GM18909 (cell line): ENCODE data around the gene FNDC3B.
"Not testable (repeated sequence)": the region's sequence is repeated elsewhere in the genome, so short reads cannot be mapped to it uniquely, and the experiment has no call there.

Experiments
- ATAC-seq: cut with Tn5 transposase; IDR thresholded peaks from one replicate; pipeline ENCODE4 v1.9.1; 2021; ENCODE audit warnings: mild to moderate bottlenecking; ENCODE audit not compliant: unreplicated experiment, poor library complexity

Gene FNDC3B

DNA sequence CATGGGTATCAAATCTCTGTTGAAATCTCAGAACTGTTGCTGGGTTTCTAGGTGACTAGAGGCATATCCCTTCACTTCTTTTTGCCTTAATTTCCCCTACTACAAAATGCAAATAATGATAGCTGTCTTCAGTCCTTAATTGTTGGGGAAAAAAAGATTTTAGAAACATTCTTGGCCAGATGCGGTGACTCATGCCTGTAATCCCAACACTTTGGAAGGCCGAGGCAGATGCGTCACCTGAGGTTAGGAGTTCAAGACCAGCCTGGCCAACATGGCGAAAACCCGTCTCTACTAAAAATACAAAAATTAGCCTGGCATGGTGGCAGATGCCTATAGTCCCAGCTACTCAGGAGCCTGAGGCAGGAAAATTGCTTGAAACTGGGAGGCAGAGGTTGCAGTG lies 329.2 kb downstream of the FNDC3B start:
- ATAC-seq = not testable (repeated sequence)

GRCh38 chr3:172369590-172370259 lies 330.3 kb downstream of the FNDC3B start:
- ATAC-seq = no peak

GRCh38 chr3:172370419-172370818 lies 331.0 kb downstream of the FNDC3B start:
- ATAC-seq = no peak

DNA sequence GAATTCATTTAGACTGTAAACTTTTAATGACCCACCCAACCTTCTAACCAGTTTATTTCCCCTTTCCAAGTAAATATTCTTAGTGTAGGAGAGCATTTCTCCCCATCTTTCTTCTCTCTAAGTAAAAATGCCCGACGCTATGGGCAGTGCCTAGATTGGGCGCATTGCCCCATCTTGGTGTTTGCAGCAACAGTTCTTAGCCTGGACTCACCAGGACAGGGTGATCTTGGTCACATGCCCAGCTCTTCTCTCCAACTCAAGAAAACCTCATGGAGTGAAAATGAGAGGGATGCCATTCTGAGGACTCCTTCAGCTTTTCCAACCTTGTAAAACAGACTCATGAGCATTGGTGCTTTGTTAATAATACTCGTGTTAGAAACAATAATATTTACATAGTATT lies 332.2 kb downstream of the FNDC3B start:
- ATAC-seq = no peak

GRCh38 chr3:172372895-172373294 lies 333.5 kb downstream of the FNDC3B start:
- no peak for ATAC-seq

- no peak for ATAC-seq
Observed at GRCh38 chr3:172373912-172374311, 334.5 kb downstream of the FNDC3B start.

DNA sequence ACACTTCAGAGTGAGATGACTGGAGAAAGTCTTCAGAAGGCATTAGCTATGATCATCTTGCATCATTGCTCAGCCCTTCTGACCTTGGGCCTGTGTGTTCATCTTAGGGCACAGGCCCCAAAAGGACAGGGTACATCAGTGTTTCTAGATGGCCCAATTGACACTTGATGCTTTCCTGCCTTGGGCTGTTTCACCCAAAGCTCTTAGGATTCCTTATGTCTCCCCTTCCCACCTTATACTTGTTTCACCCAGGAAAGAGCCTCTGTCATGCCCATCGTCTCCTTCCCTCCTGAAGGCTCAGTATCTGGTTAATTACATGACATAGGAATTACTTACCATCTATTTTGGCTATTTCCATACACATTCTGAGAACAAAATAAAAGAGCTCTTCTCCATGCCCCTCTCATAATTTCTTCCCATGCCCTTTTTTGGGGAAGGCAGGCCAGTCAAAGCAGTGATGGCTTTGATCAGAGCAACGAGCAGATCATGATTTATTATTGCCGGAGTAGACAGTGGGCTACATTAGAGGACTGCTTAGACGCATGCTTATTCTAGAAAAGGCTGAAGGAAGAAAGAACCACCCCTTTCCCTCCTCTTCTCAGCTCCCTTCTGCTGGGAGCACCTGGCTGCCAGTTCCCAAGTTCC lies 335.9 kb downstream of the FNDC3B start:
- no peak for ATAC-seq

GRCh38 chr3:172376402-172376801 lies 337.0 kb downstream of the FNDC3B start:
- no peak for ATAC-seq

- ATAC-seq = no peak
Observed at GRCh38 chr3:172376881-172377280, 337.5 kb downstream of the FNDC3B start.

- no peak for ATAC-seq
Observed at GRCh38 chr3:172378439-172378838, 339.1 kb downstream of the FNDC3B start.

DNA sequence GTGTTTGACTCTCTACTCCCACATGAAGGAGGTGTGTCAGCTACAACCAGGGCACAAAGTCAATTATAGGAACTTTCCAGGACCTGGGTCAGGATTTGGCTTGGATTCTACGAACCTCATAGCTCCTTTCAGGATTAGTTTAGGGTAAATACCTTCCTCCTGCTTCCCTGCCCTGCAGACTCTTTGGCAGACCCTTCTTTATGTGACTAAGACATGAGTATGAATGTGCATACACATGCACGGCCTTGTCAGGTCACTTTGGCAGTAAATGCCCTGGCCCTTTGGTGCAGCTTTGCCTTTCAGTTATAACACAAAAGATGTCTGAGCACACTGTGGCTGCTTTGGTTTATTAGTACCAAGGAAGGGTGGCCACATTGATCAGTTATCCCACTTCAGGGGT lies 340.0 kb downstream of the FNDC3B start:
- ATAC-seq = no peak

DNA sequence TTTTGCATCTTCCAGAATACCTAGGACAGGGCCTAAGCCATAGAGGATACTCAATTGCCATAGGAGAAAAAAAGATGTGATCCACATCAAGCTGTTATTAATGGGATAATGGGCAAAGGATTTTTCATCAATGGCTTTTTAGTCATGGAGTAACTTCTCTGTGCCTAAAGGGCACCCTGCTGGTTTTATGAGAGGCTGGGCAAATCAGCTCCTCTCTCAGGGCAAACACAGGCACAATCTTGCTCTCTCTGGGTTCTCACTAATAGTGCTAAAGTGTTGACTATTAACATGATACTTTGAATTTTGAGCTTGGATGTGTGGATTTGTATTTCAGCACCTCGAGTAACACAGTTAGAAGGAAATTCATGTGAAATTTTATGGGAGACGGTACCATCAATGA lies 341.3 kb downstream of the FNDC3B start:
- no peak for ATAC-seq

- no peak for ATAC-seq
Observed at GRCh38 chr3:172383306-172383796, 344.0 kb downstream of the FNDC3B start.

- ATAC-seq = no peak
Observed at GRCh38 chr3:172384836-172385235, 345.5 kb downstream of the FNDC3B start.

DNA sequence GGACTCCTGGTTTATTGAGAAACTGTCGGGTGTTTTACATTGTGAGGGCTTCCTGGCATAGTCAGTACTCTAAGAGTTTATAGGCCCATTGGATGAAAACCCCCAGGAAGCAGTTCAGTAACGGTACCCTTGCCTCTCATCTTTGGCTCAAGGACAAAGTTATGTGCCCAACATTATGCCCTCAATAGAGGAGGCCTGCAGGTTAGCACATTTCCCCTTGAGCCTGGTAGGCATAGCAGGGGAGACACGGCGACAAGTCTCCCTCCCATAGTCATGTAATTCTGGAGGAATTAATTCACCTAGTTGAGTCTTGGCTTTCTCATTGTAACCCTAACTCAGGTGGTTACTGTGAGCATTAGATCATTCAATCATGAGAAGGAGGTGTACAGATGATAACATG lies 348.4 kb downstream of the FNDC3B start:
- no peak for ATAC-seq

GRCh38 chr3:172388412-172389078 lies 349.2 kb downstream of the FNDC3B start:
- ATAC-seq = no peak

- no peak for ATAC-seq
Observed at GRCh38 chr3:172390792-172391191, 351.4 kb downstream of the FNDC3B start.

- no peak for ATAC-seq
Observed at GRCh38 chr3:172391592-172392302, 352.4 kb downstream of the FNDC3B start.

- no peak for ATAC-seq
Observed at GRCh38 chr3:172394692-172395091, 355.3 kb downstream of the FNDC3B start.

DNA sequence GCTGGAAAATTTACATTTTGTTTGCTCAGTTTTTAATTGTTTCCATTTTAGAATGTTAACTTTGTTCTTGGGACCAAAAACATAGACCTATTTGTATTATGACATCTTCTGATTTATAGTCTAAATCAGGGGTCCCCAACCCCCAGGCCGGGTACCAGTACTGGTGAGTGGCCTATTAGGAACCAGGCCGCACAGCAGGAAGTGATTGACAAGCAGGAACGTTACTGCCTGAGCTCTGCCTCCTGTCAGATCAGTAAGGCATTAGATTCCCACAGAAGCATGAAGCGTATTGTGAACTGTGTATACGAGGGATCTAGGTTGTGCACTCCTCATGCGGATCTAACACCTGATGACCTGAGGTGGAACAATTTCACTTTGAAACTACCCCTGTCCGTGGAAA lies 357.0 kb downstream of the FNDC3B start:
- no peak for ATAC-seq
